Prostate gland (tissue), 2 donors: ENCODE measurements around the gene MCEE.

Experiments used
- CTCF ChIP-seq, 4 experiments: fragments of 200-600 bp in 2 of 4; fragments of 450-650 bp in 2 of 4; sonication (generic) in 2 of 4; IDR thresholded peaks; 1 replicate in 3 of 4; 2 replicates in 1 of 4; pipeline ENCODE4 v1.5.1; 2016 to 2019; ENCODE audit warnings: antibody characterized with exemption in 4 of 4, mild to moderate bottlenecking in 2 of 4, moderate library complexity in 2 of 4
- POLR2AphosphoS5 ChIP-seq: sonication (generic); formaldehyde crosslinking; IDR thresholded peaks from one replicate; pipeline ENCODE4 v1.6.1; 2017; ENCODE audit warnings: antibody characterized with exemption

- TF ChIP-seq POLR2AphosphoS5: no peak
- no peak for TF ChIP-seq CTCF (IDR thresholded peaks at IDR 0.05)
These were observed 69.2 kb downstream of the MCEE start for GRCh38 chr2:71060871-71061270.
